Effector CD4-positive, alpha-beta T cell (primary cell): ENCODE measurements around the gene GUCY2F.

Experiments
- DNase-seq: peaks from one replicate; pipeline ENCODE4 v3.0.0-alpha.2; 2020

Gene GUCY2F

GRCh38 chrX:109392895-109393294 lies 89.0 kb downstream of the GUCY2F start:
- DNase-seq: no peak

GRCh38 chrX:109390556-109390955 lies 91.3 kb downstream of the GUCY2F start:
- DNase-seq: no peak

GRCh38 chrX:109389917-109390316 lies 92.0 kb downstream of the GUCY2F start:
- DNase-seq: no peak

- no peak for DNase-seq
These were observed 97.2 kb downstream of the GUCY2F start for GRCh38 chrX:109384699-109385098.

- DNase-seq: no peak
These were observed 99.6 kb downstream of the GUCY2F start for GRCh38 chrX:109382332-109382731.

- DNase-seq: no peak
These were observed 103.6 kb downstream of the GUCY2F start for GRCh38 chrX:109378281-109378680.

- DNase-seq: no peak
These were observed 107.5 kb downstream of the GUCY2F start for GRCh38 chrX:109374262-109374960.

GRCh38 chrX:109373468-109373867 lies 108.4 kb downstream of the GUCY2F start:
- DNase-seq: no peak

- no peak for DNase-seq
These were observed 109.2 kb downstream of the GUCY2F start for GRCh38 chrX:109372716-109373115.

- DNase-seq: no peak
These were observed 109.6 kb downstream of the GUCY2F start for GRCh38 chrX:109372291-109372690.

- no peak for DNase-seq
These were observed 119.8 kb downstream of the GUCY2F start for GRCh38 chrX:109362101-109362500.

GRCh38 chrX:109360301-109360700 lies 121.6 kb downstream of the GUCY2F start:
- DNase-seq: no peak

GRCh38 chrX:109357706-109358105 lies 124.2 kb downstream of the GUCY2F start:
- no peak for DNase-seq

- DNase-seq: no peak
These were observed 125.2 kb downstream of the GUCY2F start for GRCh38 chrX:109356684-109357083.

GRCh38 chrX:109352066-109352588 lies 129.8 kb downstream of the GUCY2F start:
- DNase-seq: no peak

- DNase-seq: no peak
These were observed 130.3 kb downstream of the GUCY2F start for GRCh38 chrX:109351557-109351956.

GRCh38 chrX:109350551-109350950 lies 131.3 kb downstream of the GUCY2F start:
- no peak for DNase-seq

GRCh38 chrX:109350051-109350450 lies 131.8 kb downstream of the GUCY2F start:
- no peak for DNase-seq

GRCh38 chrX:109347632-109348031 lies 134.3 kb downstream of the GUCY2F start:
- no peak for DNase-seq

- DNase-seq: no peak
These were observed 135.4 kb downstream of the GUCY2F start for GRCh38 chrX:109346491-109346890.

- no peak for DNase-seq
These were observed 136.0 kb downstream of the GUCY2F start for GRCh38 chrX:109345856-109346255.

GRCh38 chrX:109344678-109345077 lies 137.2 kb downstream of the GUCY2F start:
- no peak for DNase-seq

GRCh38 chrX:109344101-109344500 lies 137.8 kb downstream of the GUCY2F start:
- no peak for DNase-seq

GRCh38 chrX:109343671-109344070 lies 138.2 kb downstream of the GUCY2F start:
- no peak for DNase-seq

- DNase-seq: no peak
These were observed 145.7 kb downstream of the GUCY2F start for GRCh38 chrX:109336141-109336540.
